GM21447 (cell line): ENCODE results near the gene CTSE.

Source experiments
- ATAC-seq: cut with Tn5 transposase; IDR thresholded peaks from one replicate; pipeline ENCODE4 v1.9.1; 2021; ENCODE audit not compliant: unreplicated experiment

Gene CTSE

GRCh38 chr1:206050655-206051235, 27.1 kb upstream of the CTSE start:
- ATAC-seq = peak; percentile 83

- ATAC-seq = no peak
Observed at GRCh38 chr1:206049919-206050600, 26.4 kb upstream of the CTSE start.

GRCh38 chr1:206049293-206049692, 25.6 kb upstream of the CTSE start:
- ATAC-seq = peak; percentile 45

DNA sequence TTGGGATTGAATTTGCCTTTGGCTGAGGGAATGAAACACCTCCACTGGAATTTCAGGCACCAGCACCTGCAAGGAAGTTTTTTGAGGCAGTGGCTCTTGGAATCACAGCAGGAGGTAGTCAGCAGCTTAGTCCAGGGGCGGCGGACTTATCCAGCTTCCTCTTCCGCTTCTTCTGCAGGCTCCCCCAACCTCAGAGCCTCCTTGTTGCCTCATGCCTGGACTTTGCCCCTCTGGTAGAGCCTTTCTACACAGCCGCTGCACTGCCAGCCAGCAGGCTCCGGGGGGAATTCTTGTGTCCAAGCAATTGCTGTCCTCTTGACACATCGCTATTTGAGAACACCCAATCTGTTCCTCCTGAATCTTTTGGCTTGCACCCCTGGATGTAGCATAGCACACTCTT, 24.9 kb upstream of the CTSE start:
- ATAC-seq = no peak

GRCh38 chr1:206047271-206047670, 23.6 kb upstream of the CTSE start:
- ATAC-seq = no peak

DNA sequence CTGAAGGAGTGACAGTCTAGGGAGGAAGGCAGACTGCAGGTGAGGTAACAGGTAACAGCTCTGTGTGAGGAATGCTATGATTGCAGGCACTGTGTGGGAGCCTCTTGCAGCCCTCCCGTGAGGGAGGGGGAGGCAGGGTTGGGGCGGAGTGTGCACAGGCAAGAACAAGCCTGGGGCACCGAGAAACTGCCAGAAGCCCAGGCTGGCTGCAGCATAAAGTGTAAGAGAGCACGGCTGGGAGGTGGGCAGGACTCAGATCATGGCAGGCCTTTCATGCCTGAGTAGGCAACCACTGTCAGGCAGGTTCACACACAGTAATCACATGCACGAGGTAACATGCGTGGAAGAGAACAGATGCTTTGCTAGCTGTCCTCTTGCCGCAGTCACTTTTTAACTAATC, 17.9 kb upstream of the CTSE start:
- no peak for ATAC-seq

GRCh38 chr1:206040328-206040727, 16.6 kb upstream of the CTSE start:
- ATAC-seq = no peak

DNA sequence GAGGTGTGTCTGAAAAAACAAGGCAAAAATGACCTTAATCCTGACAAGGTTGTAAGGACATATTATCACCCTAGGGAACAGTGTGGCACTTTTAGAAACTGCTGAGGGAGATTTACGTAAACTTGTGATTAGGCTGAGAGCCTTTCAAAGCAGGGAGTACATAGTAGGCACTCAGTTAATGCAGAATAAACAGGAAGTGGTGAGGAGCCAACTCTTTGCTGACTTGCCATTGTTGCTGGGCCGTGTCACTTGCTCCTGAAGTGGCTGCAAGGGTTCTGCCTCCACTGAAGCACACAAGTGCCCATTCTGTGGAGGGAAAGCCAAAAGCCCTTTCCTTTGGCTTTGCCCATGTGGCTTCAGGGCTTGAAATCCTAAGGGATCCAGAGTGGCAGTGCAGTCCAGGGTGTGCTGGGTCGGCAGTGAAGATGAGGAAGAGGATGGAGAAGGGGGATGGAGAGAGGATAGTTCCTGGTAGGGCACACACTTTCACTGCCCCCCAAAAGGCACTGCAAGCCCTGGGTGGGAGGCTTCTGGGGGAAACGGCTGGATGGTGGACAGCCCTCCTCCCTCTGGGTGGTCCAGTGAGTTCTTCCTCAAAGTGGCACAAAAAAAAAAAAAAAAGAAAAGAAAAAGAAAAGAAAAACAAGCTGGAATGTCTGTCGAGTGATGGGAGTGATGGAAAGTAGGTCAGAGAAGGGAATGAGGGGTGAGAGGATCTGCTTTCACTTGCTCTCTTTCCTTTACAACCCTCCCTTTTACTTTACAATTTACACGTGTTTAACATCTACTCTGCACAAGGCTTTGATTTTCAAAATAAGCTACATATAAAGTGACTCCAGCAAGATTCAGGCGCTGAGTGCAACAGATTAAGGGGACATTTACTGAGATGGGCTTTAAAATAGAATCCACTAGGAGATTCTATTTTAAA, 15.6 kb upstream of the CTSE start:
- ATAC-seq = no peak

- ATAC-seq = no peak
Observed at GRCh38 chr1:206037581-206037980, 13.9 kb upstream of the CTSE start.

- peak; percentile 41 for ATAC-seq
Observed at GRCh38 chr1:206036663-206037455, 13.2 kb upstream of the CTSE start.

- no peak for ATAC-seq
Observed at GRCh38 chr1:206035027-206035426, 11.3 kb upstream of the CTSE start.

- no peak for ATAC-seq
Observed at GRCh38 chr1:206032380-206033140, 8.9 kb upstream of the CTSE start.

GRCh38 chr1:206030714-206031113, 7.0 kb upstream of the CTSE start:
- ATAC-seq = no peak

DNA sequence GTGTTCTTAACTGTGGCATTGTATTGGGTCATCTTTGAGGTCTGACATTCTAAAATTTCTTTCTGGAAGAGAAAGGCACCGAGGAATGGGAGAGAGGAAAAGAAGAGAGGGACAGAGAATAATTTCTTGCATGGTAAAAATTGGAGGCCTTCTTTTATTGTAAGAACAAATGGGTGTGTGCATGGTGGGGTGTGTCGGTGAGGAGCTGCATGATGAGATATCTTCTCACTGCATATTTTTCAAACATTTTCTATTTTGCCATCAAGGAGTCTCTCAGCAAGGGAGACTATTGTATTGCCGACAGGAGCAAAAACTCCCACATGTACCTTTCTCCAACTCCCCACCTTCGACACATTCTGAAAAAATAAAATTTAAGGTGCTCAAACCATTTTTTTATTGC, 6.5 kb upstream of the CTSE start:
- no peak for ATAC-seq

GRCh38 chr1:206029484-206029883, 5.8 kb upstream of the CTSE start:
- ATAC-seq = no peak

DNA sequence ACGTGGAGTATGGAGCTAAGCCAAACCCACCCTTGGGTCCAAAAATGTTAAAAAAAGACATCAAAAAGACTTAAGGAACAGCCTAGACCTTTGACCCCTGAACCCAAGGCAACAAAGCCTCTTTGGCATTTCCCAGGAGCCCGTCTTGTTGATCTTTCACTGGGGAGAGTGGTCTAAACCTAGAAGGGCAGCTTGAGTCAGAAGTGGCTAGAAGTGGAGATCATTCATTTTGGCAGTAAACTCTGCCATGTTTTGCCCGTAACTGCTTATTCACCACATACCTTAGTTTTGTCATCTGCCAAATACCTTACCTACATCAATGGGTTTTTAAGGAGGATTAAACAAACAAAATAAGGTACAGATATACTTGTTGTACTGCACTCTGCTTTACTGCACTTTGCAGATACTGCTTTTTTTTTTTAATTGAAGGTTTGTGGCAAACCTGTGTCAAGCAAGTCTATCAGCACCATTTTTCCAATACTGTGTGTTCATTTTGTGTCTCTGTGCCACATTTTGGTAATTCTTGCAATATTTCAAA, 1.7 kb upstream of the CTSE start:
- no peak for ATAC-seq

- ATAC-seq = no peak
Observed at GRCh38 chr1:206022766-206023165, 929 bp downstream of the CTSE start.

- ATAC-seq = no peak
Observed at GRCh38 chr1:206021626-206022365, 1.9 kb downstream of the CTSE start.

DNA sequence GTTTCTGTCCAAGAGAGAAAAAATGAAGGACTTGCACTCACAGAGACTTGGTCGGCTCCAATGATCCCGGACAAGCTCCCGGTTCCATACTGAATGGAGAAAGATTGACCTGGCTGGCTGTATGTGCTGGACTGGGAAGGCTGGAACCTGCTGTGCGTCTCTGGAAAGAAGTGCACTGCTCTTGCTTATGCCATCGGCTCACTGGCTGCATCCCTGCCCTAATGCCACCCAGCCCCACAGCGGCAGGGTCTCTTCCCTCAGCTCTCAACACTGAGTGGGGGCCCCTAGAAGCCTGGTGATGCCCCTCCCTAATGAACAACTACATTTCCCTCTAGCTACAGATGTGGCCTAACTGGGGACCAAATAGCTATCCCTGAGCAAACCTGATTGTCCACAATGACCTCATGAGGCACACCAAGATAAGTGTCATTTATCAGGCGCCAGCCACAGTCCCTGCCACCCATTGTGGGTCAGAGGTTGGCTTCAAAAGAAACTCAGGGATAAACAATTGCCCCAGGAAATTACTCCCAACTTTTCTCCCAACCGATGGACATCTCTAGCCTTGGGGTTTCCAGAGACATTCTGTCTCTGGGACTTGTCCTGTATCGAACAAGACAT, 2.6 kb downstream of the CTSE start:
- ATAC-seq = no peak
